ENCODE results near the gene HIRA.

The HIRA gene, protein sequence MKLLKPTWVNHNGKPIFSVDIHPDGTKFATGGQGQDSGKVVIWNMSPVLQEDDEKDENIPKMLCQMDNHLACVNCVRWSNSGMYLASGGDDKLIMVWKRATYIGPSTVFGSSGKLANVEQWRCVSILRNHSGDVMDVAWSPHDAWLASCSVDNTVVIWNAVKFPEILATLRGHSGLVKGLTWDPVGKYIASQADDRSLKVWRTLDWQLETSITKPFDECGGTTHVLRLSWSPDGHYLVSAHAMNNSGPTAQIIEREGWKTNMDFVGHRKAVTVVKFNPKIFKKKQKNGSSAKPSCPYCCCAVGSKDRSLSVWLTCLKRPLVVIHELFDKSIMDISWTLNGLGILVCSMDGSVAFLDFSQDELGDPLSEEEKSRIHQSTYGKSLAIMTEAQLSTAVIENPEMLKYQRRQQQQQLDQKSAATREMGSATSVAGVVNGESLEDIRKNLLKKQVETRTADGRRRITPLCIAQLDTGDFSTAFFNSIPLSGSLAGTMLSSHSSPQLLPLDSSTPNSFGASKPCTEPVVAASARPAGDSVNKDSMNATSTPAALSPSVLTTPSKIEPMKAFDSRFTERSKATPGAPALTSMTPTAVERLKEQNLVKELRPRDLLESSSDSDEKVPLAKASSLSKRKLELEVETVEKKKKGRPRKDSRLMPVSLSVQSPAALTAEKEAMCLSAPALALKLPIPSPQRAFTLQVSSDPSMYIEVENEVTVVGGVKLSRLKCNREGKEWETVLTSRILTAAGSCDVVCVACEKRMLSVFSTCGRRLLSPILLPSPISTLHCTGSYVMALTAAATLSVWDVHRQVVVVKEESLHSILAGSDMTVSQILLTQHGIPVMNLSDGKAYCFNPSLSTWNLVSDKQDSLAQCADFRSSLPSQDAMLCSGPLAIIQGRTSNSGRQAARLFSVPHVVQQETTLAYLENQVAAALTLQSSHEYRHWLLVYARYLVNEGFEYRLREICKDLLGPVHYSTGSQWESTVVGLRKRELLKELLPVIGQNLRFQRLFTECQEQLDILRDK

GRCh38 chr22:19431649-19432132 lies at the start of gene HIRA:
Gene HIRA (minus strand): TSS chr22:19431733. CDS start chr22:19431476, 257 bp downstream.
- Histone ChIP-seq H3K9me3 (ENCODE audit: control insufficient read depth, low read depth, low read length) (no peaks in the 10 kb centered on the region), H3K27me3 (ENCODE audit: control insufficient read depth, insufficient read depth, low read length) (no peaks in the 10 kb centered on the region), H3K4me1 (ENCODE audit: control insufficient read depth, low read depth, low read length) (no peaks in the 10 kb centered on the region), H3K27ac (ENCODE audit: low read length) (no peak within 1 kb of the TSS), H3K4me3 (ENCODE audit: low read length) (peak within 1 kb of the TSS; percentile 90), H3K9ac (ENCODE audit: low read length) (peak within 1 kb of the TSS; percentile 89), H3K36me3 (ENCODE audit: control insufficient read depth, low read depth, low read length) (peaks cover 13% of the 10 kb centered on the region)

DNA sequence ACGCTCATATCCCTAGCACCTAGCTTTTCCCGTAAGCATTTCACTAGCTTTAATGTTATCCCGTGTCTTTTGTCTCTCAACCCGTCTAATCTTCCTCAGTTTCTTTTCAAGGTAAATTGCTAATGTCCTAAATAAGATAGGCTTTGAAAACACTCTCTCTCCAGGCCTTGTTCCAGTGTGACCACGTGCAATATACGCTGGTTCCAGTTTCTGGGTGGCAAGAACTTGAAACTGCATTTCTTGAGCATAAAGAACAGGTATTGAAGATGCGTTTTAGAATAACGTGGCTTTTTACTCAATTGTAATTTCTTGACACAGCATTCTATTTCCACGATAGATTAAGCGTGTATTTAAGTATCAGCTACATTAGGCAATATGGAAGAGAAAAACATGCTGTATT lies 49.3 kb upstream of the HIRA start:
- H3K9me3 ChIP-seq (ENCODE audit: control insufficient read depth, low read depth, low read length), result no peaks in the 10 kb centered on the region
- peak overlapping the region; percentile 86 for H3K4me3 ChIP-seq (ENCODE audit: low read length)
- no peak overlapping the region for H3K27ac ChIP-seq (ENCODE audit: low read length)
- H3K27me3 ChIP-seq (ENCODE audit: control insufficient read depth, insufficient read depth, low read length), result no peaks in the 10 kb centered on the region
- H3K36me3 ChIP-seq (ENCODE audit: control insufficient read depth, low read depth, low read length), result peaks cover 37% of the 10 kb centered on the region
- peak overlapping the region; percentile 95 for H3K9ac ChIP-seq (ENCODE audit: low read length)
- H3K4me1 ChIP-seq (ENCODE audit: control insufficient read depth, low read depth, low read length), result peaks cover 5% of the 10 kb centered on the region

DNA sequence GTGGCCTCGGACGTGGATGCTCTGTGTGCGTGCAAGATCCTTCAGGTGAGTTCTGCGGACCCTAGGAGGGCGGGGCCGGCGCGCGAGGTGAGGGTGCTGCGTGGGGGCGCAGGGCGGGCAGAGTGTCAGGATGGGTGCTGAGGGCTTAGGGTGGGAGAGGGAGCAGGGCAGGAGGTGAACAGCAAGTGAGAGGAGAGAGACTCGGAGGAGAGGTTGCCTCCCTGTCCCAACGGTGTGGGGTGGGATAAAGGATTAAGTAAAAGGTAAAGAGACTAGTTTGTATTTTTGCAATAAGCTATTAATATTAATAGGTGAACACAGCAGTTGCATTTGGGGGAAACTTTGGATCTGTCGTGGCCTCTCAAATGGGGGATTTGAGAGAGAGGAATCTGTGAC lies 48.6 kb upstream of the HIRA start:
- no peaks in the 10 kb centered on the region for H3K9me3 ChIP-seq (ENCODE audit: control insufficient read depth, low read depth, low read length)
- peaks cover 30% of the 10 kb centered on the region for H3K36me3 ChIP-seq (ENCODE audit: control insufficient read depth, low read depth, low read length)
- no peak overlapping the region for H3K27ac ChIP-seq (ENCODE audit: low read length)
- H3K4me3 ChIP-seq (ENCODE audit: low read length), result peak overlapping the region; percentile 86
- no peaks in the 10 kb centered on the region for H3K27me3 ChIP-seq (ENCODE audit: control insufficient read depth, insufficient read depth, low read length)
- H3K9ac ChIP-seq (ENCODE audit: low read length), result peak overlapping the region; percentile 95
- peaks cover 5% of the 10 kb centered on the region for H3K4me1 ChIP-seq (ENCODE audit: control insufficient read depth, low read depth, low read length)

GRCh38 chr22:19479355-19480172 lies 48.0 kb upstream of the HIRA start, which contains the start of gene CDC45:
Gene CDC45 (plus strand): TSS chr22:19479920. CDS start chr22:19479969, 49 bp downstream.
- H3K36me3 ChIP-seq (ENCODE audit: control insufficient read depth, low read depth, low read length), result peaks cover 24% of the 10 kb centered on the region
- H3K4me3 ChIP-seq (ENCODE audit: low read length), result peak within 1 kb of the TSS; percentile 86
- peak within 1 kb of the TSS; percentile 100 for H3K27ac ChIP-seq (ENCODE audit: low read length)
- peaks cover 5% of the 10 kb centered on the region for H3K4me1 ChIP-seq (ENCODE audit: control insufficient read depth, low read depth, low read length)
- H3K9me3 ChIP-seq (ENCODE audit: control insufficient read depth, low read depth, low read length), result no peaks in the 10 kb centered on the region
- no peaks in the 10 kb centered on the region for H3K27me3 ChIP-seq (ENCODE audit: control insufficient read depth, insufficient read depth, low read length)
- peak within 1 kb of the TSS; percentile 95 for H3K9ac ChIP-seq (ENCODE audit: low read length)

- Histone ChIP-seq H3K27me3 (ENCODE audit: control insufficient read depth, insufficient read depth, low read length) (no peaks in the 10 kb centered on the region), H3K4me3 (ENCODE audit: low read length) (peak within 1 kb of the TSS; percentile 86), H3K27ac (ENCODE audit: low read length) (peak within 1 kb of the TSS; percentile 100), H3K36me3 (ENCODE audit: control insufficient read depth, low read depth, low read length) (peaks cover 20% of the 10 kb centered on the region), H3K9me3 (ENCODE audit: control insufficient read depth, low read depth, low read length) (no peaks in the 10 kb centered on the region), H3K4me1 (ENCODE audit: control insufficient read depth, low read depth, low read length) (peaks cover 5% of the 10 kb centered on the region), H3K9ac (ENCODE audit: low read length) (peak within 1 kb of the TSS; percentile 95)
These were observed 47.4 kb upstream of the HIRA start, which contains the start of gene UFD1 for GRCh38 chr22:19478901-19479354. Gene UFD1 (minus strand): TSS chr22:19479193. CDS start chr22:19479085, 108 bp downstream.

- Histone ChIP-seq H3K36me3 (ENCODE audit: control insufficient read depth, low read depth, low read length) (peaks cover 20% of the 10 kb centered on the region), H3K4me3 (ENCODE audit: low read length) (peak overlapping the region; percentile 86), H3K4me1 (ENCODE audit: control insufficient read depth, low read depth, low read length) (peaks cover 5% of the 10 kb centered on the region), H3K27me3 (ENCODE audit: control insufficient read depth, insufficient read depth, low read length) (no peaks in the 10 kb centered on the region), H3K9ac (ENCODE audit: low read length) (peak overlapping the region; percentile 95), H3K9me3 (ENCODE audit: control insufficient read depth, low read depth, low read length) (no peaks in the 10 kb centered on the region), H3K27ac (ENCODE audit: low read length) (peak overlapping the region; percentile 33)
These were observed 46.7 kb upstream of the HIRA start for GRCh38 chr22:19478045-19478900.

DNA sequence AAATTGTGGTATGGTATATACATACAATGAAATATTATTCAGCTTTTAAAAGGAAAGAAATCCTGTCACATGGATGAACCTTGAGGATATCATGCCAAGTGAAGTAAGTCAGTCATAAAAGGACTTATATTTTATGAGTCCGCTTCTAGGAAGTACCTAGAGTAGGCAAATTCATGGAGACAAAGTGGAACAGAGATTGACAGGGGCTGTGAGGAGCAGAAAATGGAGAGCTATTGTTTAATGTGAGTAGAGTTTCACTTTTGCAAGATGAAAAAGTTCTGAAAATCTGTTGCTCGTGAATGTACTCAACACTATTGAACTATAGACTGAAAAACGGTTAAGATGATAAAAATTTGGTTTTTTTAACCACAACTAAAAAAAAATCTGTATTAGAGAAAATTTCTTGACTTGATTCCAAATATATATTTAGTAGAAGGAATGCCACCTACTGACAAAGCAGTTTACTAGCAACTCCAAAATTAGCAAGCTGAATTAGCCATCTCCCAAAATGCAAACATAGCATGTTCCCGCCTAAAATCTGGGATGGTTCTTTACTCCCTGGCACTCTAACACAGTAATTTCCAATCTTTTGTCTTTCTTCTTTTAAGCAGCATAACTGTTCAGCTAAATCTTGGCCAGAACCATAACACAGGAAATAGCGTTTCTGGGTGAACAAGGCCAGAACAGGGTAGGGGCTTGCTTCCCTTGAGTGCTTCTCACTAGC lies 46.0 kb upstream of the HIRA start:
- Histone ChIP-seq H3K4me3 (ENCODE audit: low read length) (peak overlapping the region; percentile 86), H3K9me3 (ENCODE audit: control insufficient read depth, low read depth, low read length) (no peaks in the 10 kb centered on the region), H3K4me1 (ENCODE audit: control insufficient read depth, low read depth, low read length) (peaks cover 5% of the 10 kb centered on the region), H3K9ac (ENCODE audit: low read length) (peak overlapping the region; percentile 95), H3K27ac (ENCODE audit: low read length) (no peak overlapping the region), H3K27me3 (ENCODE audit: control insufficient read depth, insufficient read depth, low read length) (no peaks in the 10 kb centered on the region), H3K36me3 (ENCODE audit: control insufficient read depth, low read depth, low read length) (peaks cover 21% of the 10 kb centered on the region)

DNA sequence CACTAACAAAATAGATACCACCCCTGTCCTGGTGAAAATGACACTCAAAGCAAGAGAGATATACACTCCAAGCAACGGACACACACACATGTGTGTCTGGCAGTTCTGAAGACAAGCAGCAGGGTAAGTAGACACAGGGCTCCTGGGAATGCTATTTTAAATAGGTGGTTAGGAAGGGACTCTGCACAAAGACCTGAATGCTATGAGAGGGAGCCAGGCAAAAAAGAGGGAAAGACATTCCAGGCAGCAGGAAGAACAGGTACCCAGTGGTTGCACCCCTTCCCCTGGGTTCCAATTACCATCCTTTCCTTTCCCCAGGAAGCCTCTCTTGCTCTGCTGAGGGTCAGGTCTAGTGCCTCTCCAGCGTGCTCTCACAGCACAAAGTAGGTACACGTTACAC lies 44.5 kb upstream of the HIRA start:
- no peak overlapping the region for H3K4me3 ChIP-seq (ENCODE audit: low read length)
- H3K9me3 ChIP-seq (ENCODE audit: control insufficient read depth, low read depth, low read length), result no peaks in the 10 kb centered on the region
- H3K27me3 ChIP-seq (ENCODE audit: control insufficient read depth, insufficient read depth, low read length), result no peaks in the 10 kb centered on the region
- H3K4me1 ChIP-seq (ENCODE audit: control insufficient read depth, low read depth, low read length), result peaks cover 5% of the 10 kb centered on the region
- H3K27ac ChIP-seq (ENCODE audit: low read length), result no peak overlapping the region
- H3K9ac ChIP-seq (ENCODE audit: low read length), result no peak overlapping the region
- peaks cover 24% of the 10 kb centered on the region for H3K36me3 ChIP-seq (ENCODE audit: control insufficient read depth, low read depth, low read length)

GRCh38 chr22:19473578-19473977 lies 42.0 kb upstream of the HIRA start:
- no peak overlapping the region for H3K9ac ChIP-seq (ENCODE audit: low read length)

More at GRCh38 chr22:19473578-19473977, 42.0 kb upstream of the HIRA start:
- no peak overlapping the region for H3K4me3 ChIP-seq (ENCODE audit: low read length)
- H3K27me3 ChIP-seq (ENCODE audit: control insufficient read depth, insufficient read depth, low read length), result no peaks in the 10 kb centered on the region
- no peaks in the 10 kb centered on the region for H3K9me3 ChIP-seq (ENCODE audit: control insufficient read depth, low read depth, low read length)
- peaks cover 43% of the 10 kb centered on the region for H3K36me3 ChIP-seq (ENCODE audit: control insufficient read depth, low read depth, low read length)
- H3K27ac ChIP-seq (ENCODE audit: low read length), result no peak overlapping the region
- H3K4me1 ChIP-seq (ENCODE audit: control insufficient read depth, low read depth, low read length), result peaks cover 5% of the 10 kb centered on the region
